ENCODE data around the gene PRKCG. TPM values are rescaled to one million over a fixed set of nuclear protein-coding genes. Genes with fewer than 3 reads are reported as not detected.

Gene PRKCG
- total and polyA plus RNA-seq, 12 donors, result 0.07 TPM; not detected in 11

DNA sequence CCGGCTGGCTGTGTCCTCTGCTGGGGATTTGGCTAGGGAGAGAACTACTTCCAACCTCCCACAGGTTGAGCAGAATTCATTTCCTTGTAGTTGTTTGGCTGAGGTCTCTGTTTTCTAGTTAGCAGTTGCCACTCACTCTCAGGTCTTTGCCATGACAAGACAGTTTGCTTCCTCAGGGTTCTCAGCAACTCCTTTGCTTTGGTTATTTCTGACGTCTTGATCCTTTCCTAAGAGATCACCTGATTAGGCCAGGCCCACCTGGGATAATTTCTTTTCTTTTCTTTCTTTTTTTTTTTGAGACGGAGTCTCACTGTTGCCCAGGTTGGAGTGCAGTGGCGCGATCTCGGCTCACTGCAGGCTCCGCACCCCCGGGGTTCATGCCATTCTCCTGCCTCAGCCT is 71.4 kb downstream of the PRKCG start:
- WGBS, 2 donors, result 88 to 91% methylated on average over 8 of the region's 8 CpGs
- no peak for TF ChIP-seq CTCF (IDR thresholded peaks at IDR 0.05)

More for the DNA sequence above, 71.4 kb downstream of the PRKCG start:
- no peak overlapping the region for H3K27ac ChIP-seq
- no peak overlapping the region for H3K4me3 ChIP-seq
- H3K9me3 ChIP-seq, result peaks cover 0 to 8% (median 0%) of the 10 kb centered on the region in 11 donors
- no peak for DNase-seq
- no peaks in the 10 kb centered on the region for H3K36me3 ChIP-seq
- H3K4me1 ChIP-seq, result peaks cover 0 to 3% (median 0%) of the 10 kb centered on the region in 9 donors
- intact Hi-C loops (cut with DNase I), result no loop called here
- peaks cover 5 to 92% (median 71%) of the 10 kb centered on the region in 7 donors for H3K27me3 ChIP-seq
- no peak for ATAC-seq

Other genes starting within 250 kb of the PRKCG start
- gene NLRP12, start 57.9 kb upstream of the PRKCG start, total RNA-seq, result 1 to 10 TPM in 1 of 10 donors, under 1 TPM in 8, not detected in 1; 0.11 to 1.0 (median 0.28) TPM
- gene NLRP12, start 57.9 kb upstream of the PRKCG start, polyA plus RNA-seq, result under 1 TPM; 0.07 to 0.17 TPM
- gene MYADM, start 14.3 kb upstream of the PRKCG start, total RNA-seq, result 100 to 1,000 TPM in 9 of 10 donors, 10 to 100 TPM in 1; 87.4 to 265 (median 135) TPM
- gene MYADM, start 14.3 kb upstream of the PRKCG start, polyA plus RNA-seq, result 10 to 100 TPM; 53.7 to 97.1 TPM
- gene CACNG7, start 27.1 kb downstream of the PRKCG start, total RNA-seq, result not detected
- gene CACNG7, start 27.1 kb downstream of the PRKCG start, polyA plus RNA-seq, result not detected
- under 1 TPM in 9 of 10 donors, not detected in 1; 0.07 to 0.31 (median 0.14) TPM for gene CACNG8, start 80.7 kb downstream of the PRKCG start, total RNA-seq
- gene CACNG8, start 80.7 kb downstream of the PRKCG start, polyA plus RNA-seq, result under 1 TPM; 0.03 to 0.22 TPM
- not detected for gene CACNG6, start 109.4 kb downstream of the PRKCG start, total RNA-seq
- not detected for gene CACNG6, start 109.4 kb downstream of the PRKCG start, polyA plus RNA-seq
- gene VSTM1, start 181.7 kb downstream of the PRKCG start, total RNA-seq, result under 1 TPM in 2 of 10 donors, not detected in 8; 0.33 to 0.60 TPM
- gene VSTM1, start 181.7 kb downstream of the PRKCG start, polyA plus RNA-seq, result not detected
- gene TARM1, start 199.2 kb downstream of the PRKCG start, total RNA-seq, result not detected
- not detected for gene TARM1, start 199.2 kb downstream of the PRKCG start, polyA plus RNA-seq
- gene OSCAR, start 218.6 kb downstream of the PRKCG start, total RNA-seq, result 1 to 10 TPM in 3 of 10 donors, under 1 TPM in 6, not detected in 1; 0.23 to 5.3 (median 0.40) TPM
- 1 to 10 TPM in 1 of 2 donors, under 1 TPM in 1; 0.22 to 1.0 TPM for gene OSCAR, start 218.6 kb downstream of the PRKCG start, polyA plus RNA-seq
- gene NDUFA3, start 220.7 kb downstream of the PRKCG start, total RNA-seq, result 100 to 1,000 TPM; 239 to 518 (median 360) TPM
- gene NDUFA3, start 220.7 kb downstream of the PRKCG start, polyA plus RNA-seq, result 1,000 to 10,000 TPM in 1 of 2 donors, 100 to 1,000 TPM in 1; 335 to 3,395 TPM
- 10 to 100 TPM; 11.0 to 16.8 (median 12.9) TPM for gene TFPT, start 233.5 kb downstream of the PRKCG start, total RNA-seq
- gene TFPT, start 233.5 kb downstream of the PRKCG start, polyA plus RNA-seq, result 10 to 100 TPM; 26.0 to 33.8 TPM
- gene PRPF31, start 233.6 kb downstream of the PRKCG start, total RNA-seq, result 10 to 100 TPM; 35.9 to 46.4 (median 43.0) TPM
- gene PRPF31, start 233.6 kb downstream of the PRKCG start, polyA plus RNA-seq, result 10 to 100 TPM; 52.1 to 52.8 TPM

Data from heart right ventricle (tissue), 16 donors.